Measurements from ENCODE around the gene SLC22A14. TPM values are rescaled to one million over a fixed set of nuclear protein-coding genes. Genes with fewer than 3 reads are reported as not detected.
"Not testable (repeated sequence)": the region's sequence is repeated elsewhere in the genome, so short reads cannot be mapped to it uniquely, and the experiment has no call there.

The SLC22A14 gene
- total RNA-seq, 1 experiment from 2014 or later: 0.14 TPM

GRCh38 chr3:38317192-38317759 is 35.2 kb downstream of the SLC22A14 start:
- no peak for TF ChIP-seq CTCF (IDR thresholded peaks at IDR 0.05; ENCODE audit: insufficient read depth in 1 of 2, low read depth in 1 of 2, low read length in 1 of 2, severe bottlenecking in 1 of 2, unreplicated experiment in 1 of 2)

GRCh38 chr3:38318766-38319671 is 36.9 kb downstream of the SLC22A14 start:
- POLR2A ChIA-PET: interaction anchor here (0.7 kb wide), 1 partner anchor 28 kb away, joined by 3 read pairs; no protein-coding TSS in a partner anchor
- no peak overlapping the region for H3K4me3 Mint-ChIP-seq (ENCODE audit: unreplicated experiment)

More at GRCh38 chr3:38317192-38317759, 35.2 kb downstream of the SLC22A14 start:
- Histone ChIP-seq H3K9me3 (no peaks in the 10 kb centered on the region), H3K4me1 (no peaks in the 10 kb centered on the region), H3K4me3 (ENCODE audit: low read depth, low read length) (no peak overlapping the region), H3K27me3 (replicated peaks; ENCODE audit: control insufficient read depth, insufficient read depth, low read length) (no peaks in the 10 kb centered on the region; the same call in 1 of the 2 replicates), H3K36me3 (ENCODE audit: control insufficient read depth, insufficient read depth, low read length) (no peaks in the 10 kb centered on the region)
- Mint-ChIP-seq H3K4me3 (ENCODE audit: unreplicated experiment) (no peak overlapping the region), H3K36me3 (ENCODE audit: insufficient read depth, unreplicated experiment) (no peaks in the 10 kb centered on the region), H3K4me1 (ENCODE audit: low read depth, unreplicated experiment) (no peaks in the 10 kb centered on the region), H3K27me3 (ENCODE audit: insufficient read depth, unreplicated experiment) (peaks cover 1% of the 10 kb centered on the region), H3K27ac (ENCODE audit: unreplicated experiment) (no peak overlapping the region), H3K9me3 (ENCODE audit: unreplicated experiment) (no peaks in the 10 kb centered on the region)
- ChIA-PET POLR2A (no interaction called here), CTCF (no interaction called here)
- intact Hi-C loops (cut with micrococcal nuclease; ENCODE audit: unreplicated experiment): no loop called here
- no peak for DNase-seq
- no TSS peak for BruUV-seq (replicated peaks)

DNA sequence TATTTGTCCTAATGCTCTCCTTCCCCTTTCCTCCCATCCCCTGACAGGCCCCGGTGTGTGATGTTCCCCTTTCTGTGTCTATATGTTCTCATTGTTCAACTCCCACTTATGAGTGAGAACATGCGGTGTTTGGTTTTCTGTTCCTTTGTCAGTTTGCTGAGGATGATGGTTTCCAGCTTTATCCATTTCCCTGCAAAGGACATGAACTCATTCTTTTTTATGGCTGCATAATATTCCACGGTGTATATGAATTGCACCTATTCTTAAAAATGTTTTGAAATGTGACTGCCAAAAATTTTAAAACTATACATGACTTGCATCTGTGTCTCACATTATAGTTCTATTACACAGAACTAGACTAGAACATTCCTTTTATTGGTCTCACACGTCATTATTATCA is 38.5 kb downstream of the SLC22A14 start:
- DNase-seq; H3K9me3 ChIP-seq; H3K27me3 ChIP-seq (replicated peaks; ENCODE audit: control insufficient read depth, insufficient read depth, low read length); H3K36me3 ChIP-seq (ENCODE audit: control insufficient read depth, insufficient read depth, low read length); H3K4me3 Mint-ChIP-seq (ENCODE audit: unreplicated experiment); H3K9me3 Mint-ChIP-seq (ENCODE audit: unreplicated experiment); POLR2A ChIA-PET; intact Hi-C loops (cut with micrococcal nuclease; ENCODE audit: unreplicated experiment); H3K4me1 Mint-ChIP-seq (ENCODE audit: low read depth, unreplicated experiment); CTCF ChIA-PET; H3K36me3 Mint-ChIP-seq (ENCODE audit: insufficient read depth, unreplicated experiment); BruUV-seq (replicated peaks); H3K27me3 Mint-ChIP-seq (ENCODE audit: insufficient read depth, unreplicated experiment); H3K27ac Mint-ChIP-seq (ENCODE audit: unreplicated experiment); H3K4me1 ChIP-seq; H3K4me3 ChIP-seq (ENCODE audit: low read depth, low read length): not testable (repeated sequence)

More at GRCh38 chr3:38318766-38319671, 36.9 kb downstream of the SLC22A14 start:
- CTCF ChIA-PET: no interaction called here
- no peaks in the 10 kb centered on the region for H3K36me3 Mint-ChIP-seq (ENCODE audit: insufficient read depth, unreplicated experiment)
- H3K4me1 Mint-ChIP-seq (ENCODE audit: low read depth, unreplicated experiment): no peaks in the 10 kb centered on the region
- intact Hi-C loops (cut with micrococcal nuclease; ENCODE audit: unreplicated experiment): no loop called here
- DNase-seq: no peak
- H3K27me3 Mint-ChIP-seq (ENCODE audit: insufficient read depth, unreplicated experiment): peaks cover 2% of the 10 kb centered on the region
- Histone ChIP-seq H3K4me1 (no peaks in the 10 kb centered on the region; the same call in 1 of the 2 replicates), H3K4me3 (ENCODE audit: low read depth, low read length) (no peak overlapping the region), H3K36me3 (ENCODE audit: control insufficient read depth, insufficient read depth, low read length) (no peaks in the 10 kb centered on the region), H3K9me3 (no peaks in the 10 kb centered on the region), H3K27me3 (replicated peaks; ENCODE audit: control insufficient read depth, insufficient read depth, low read length) (no peaks in the 10 kb centered on the region; the same call in 1 of the 2 replicates)
- no peaks in the 10 kb centered on the region for H3K9me3 Mint-ChIP-seq (ENCODE audit: unreplicated experiment)
- no peak for TF ChIP-seq CTCF (IDR thresholded peaks at IDR 0.05; ENCODE audit: insufficient read depth in 1 of 2, low read depth in 1 of 2, low read length in 1 of 2, severe bottlenecking in 1 of 2, unreplicated experiment in 1 of 2)
- H3K27ac Mint-ChIP-seq (ENCODE audit: unreplicated experiment): no peak overlapping the region
- no TSS peak for BruUV-seq (replicated peaks)

All from Caco-2 (cell line).